GM19035 (cell line): ENCODE results near the gene SRSF2.
"Not testable (repeated sequence)": the region's sequence is repeated elsewhere in the genome, so short reads cannot be mapped to it uniquely, and the experiment has no call there.

ENCODE experiments used
- ATAC-seq: cut with Tn5 transposase; IDR thresholded peaks from one replicate; pipeline ENCODE4 v1.9.1; 2021; ENCODE audit not compliant: unreplicated experiment

Gene SRSF2

GRCh38 chr17:76722279-76722678 lies 14.9 kb downstream of the SRSF2 start:
- no peak for ATAC-seq

- ATAC-seq = no peak
These were observed 15.7 kb downstream of the SRSF2 start for GRCh38 chr17:76721463-76721862.

GRCh38 chr17:76720941-76721340 lies 16.2 kb downstream of the SRSF2 start:
- ATAC-seq = no peak

GRCh38 chr17:76720211-76720610 lies 16.9 kb downstream of the SRSF2 start:
- ATAC-seq = no peak

- ATAC-seq = no peak
These were observed 18.6 kb downstream of the SRSF2 start for GRCh38 chr17:76718516-76718915.

GRCh38 chr17:76716839-76717215 lies 20.3 kb downstream of the SRSF2 start:
- ATAC-seq = no peak

- no peak for ATAC-seq
These were observed 20.8 kb downstream of the SRSF2 start for GRCh38 chr17:76716146-76716838.

- no peak for ATAC-seq
These were observed 21.7 kb downstream of the SRSF2 start for GRCh38 chr17:76715496-76715830.

GRCh38 chr17:76714822-76715495 lies 22.2 kb downstream of the SRSF2 start:
- no peak for ATAC-seq

- no peak for ATAC-seq
These were observed 22.8 kb downstream of the SRSF2 start for GRCh38 chr17:76714336-76714735.

GRCh38 chr17:76713765-76714164 lies 23.4 kb downstream of the SRSF2 start:
- ATAC-seq = no peak

- ATAC-seq = not testable (repeated sequence)
These were observed 24.8 kb downstream of the SRSF2 start for GRCh38 chr17:76712321-76712720.

GRCh38 chr17:76710863-76711611 lies 26.1 kb downstream of the SRSF2 start, which contains the start of gene MXRA7:
TSS of gene MXRA7 (minus strand) at chr17:76710965. CDS start at chr17:76710946, 19 bp downstream.
- ATAC-seq = no peak

- not testable (repeated sequence) for ATAC-seq
These were observed 26.9 kb downstream of the SRSF2 start for GRCh38 chr17:76709951-76710862.

- ATAC-seq = no peak
These were observed 27.8 kb downstream of the SRSF2 start for GRCh38 chr17:76709077-76709950.

GRCh38 chr17:76707985-76708807 lies 28.9 kb downstream of the SRSF2 start:
- no peak for ATAC-seq

- ATAC-seq = no peak
These were observed 30.3 kb downstream of the SRSF2 start for GRCh38 chr17:76706817-76707216.

- ATAC-seq = no peak
These were observed 32.3 kb downstream of the SRSF2 start for GRCh38 chr17:76704805-76705204.
